Measurements from ENCODE around the gene NTM.

Gene NTM

GRCh38 chr11:132036746-132037466 is 666.5 kb downstream of the NTM start:
- DNase-seq: no peak

DNA sequence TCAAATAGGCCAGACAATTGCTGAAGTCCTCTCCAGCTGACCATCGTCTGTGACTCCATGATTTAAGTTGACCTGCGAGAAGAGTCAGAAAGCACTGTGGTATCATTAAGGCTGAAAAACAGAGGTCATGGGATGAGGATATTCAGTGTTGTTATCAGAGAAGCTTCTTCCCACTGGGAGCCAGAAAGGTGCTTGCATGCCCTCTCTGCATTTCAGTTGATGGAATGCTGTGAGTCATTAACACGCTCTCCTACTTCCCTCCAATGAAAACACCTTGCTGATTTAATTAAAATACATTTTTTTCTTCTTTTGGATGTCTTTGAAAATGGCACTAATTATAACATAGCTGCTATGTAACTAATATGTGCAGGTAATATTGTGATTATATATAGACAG is 667.0 kb downstream of the NTM start:
- DNase-seq: no peak

DNA sequence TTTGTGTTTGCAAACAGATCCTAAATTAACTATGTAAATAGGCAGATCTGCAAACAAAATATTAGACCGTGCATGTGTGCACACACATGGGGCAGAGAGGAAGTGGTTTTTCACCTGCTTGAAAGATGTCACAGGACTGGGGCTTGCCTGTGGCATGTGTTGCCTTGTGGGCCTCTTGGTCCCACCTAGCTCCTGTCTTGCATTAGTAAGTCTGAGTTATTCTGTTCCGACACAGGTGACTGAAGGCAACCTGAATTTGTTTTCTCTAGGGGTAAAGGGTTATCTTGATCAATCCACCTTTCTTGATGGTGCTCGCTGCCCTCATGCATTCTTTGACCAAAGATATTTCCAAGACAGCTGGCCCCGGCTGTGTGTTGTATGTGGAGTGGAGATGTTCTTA is 667.5 kb downstream of the NTM start:
- DNase-seq: no peak

DNA sequence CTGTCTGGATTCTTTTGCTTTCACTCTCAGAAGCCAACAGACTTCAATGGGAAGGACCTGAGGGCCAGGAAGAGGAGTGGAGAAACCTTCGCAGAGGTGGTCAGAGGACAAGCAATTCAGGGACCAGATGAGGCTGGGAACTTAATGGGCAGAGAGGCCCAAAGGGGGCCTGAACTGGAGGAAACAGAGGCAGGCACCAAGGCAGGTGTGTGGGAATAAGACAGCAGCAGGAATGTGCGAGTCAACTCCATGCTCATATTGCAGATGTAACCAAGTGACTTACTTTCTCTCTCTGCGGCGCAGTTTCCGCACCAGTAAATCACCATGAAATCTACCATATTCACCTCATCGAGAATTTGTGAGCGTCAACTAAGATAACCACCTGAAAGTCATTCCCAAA is 669.1 kb downstream of the NTM start:
- no peak for DNase-seq

DNA sequence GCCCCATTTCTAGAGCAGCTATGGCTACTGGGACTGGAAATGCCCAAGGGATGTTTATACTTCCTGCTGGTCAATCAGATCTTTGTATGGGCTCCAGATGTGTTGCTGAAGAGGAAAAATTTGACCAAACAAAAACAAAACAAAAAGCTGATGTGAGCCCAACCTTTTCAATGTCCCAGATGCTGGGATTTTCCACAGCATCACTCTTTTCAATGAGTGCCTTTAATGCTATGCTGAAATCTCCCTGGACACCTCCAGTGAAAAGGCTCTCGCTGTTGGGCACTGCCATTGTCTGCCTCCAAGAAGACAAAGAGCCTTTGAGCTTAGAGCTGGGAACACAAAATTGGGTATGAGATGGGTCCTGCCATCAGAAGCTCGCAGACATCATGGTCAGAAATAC is 671.9 kb downstream of the NTM start:
- DNase-seq: no peak

- DNase-seq: no peak
Observed at GRCh38 chr11:132043714-132044113, 673.3 kb downstream of the NTM start.

DNA sequence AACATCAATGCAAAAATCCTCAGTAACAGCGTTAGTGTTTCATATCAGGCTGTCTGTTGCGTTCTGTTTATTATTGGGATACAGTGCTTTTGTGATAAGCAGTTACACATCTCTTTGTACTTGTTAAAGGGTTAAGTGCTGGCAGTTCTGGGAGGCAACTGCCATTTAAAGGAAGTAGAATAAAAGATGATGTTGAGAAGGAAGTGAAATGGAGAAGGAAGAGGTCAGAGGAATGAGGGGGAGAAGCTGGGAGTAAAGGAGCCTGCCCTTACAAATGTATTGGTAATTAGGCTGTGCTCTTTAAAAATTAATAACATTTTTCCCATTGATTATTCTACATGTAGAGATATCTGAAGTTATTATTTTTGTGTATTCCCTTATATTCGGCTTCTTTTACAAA is 674.7 kb downstream of the NTM start:
- peak; percentile 47 to 64 (median 56) for DNase-seq

- DNase-seq: no peak
Observed at GRCh38 chr11:132046288-132046865, 676.0 kb downstream of the NTM start.

DNA sequence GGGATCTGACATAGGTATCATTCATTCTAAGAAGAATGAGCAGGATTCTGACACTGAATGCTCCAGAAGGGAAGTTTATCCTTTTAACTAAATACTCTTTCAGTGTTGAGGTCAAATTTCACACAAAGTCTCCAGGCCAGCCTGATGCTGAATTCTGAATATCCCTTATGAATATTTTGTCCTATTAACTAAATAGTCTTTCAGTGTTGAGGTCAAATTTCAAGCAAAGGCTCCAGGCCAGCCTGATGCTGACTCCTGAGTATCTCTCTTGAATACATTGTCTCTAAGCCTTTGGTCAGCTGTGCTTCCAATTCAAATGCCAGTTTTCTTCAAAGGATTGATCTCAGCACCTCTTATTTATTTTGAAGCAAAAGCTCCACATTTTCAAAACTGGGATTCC is 676.8 kb downstream of the NTM start:
- no peak for DNase-seq

DNA sequence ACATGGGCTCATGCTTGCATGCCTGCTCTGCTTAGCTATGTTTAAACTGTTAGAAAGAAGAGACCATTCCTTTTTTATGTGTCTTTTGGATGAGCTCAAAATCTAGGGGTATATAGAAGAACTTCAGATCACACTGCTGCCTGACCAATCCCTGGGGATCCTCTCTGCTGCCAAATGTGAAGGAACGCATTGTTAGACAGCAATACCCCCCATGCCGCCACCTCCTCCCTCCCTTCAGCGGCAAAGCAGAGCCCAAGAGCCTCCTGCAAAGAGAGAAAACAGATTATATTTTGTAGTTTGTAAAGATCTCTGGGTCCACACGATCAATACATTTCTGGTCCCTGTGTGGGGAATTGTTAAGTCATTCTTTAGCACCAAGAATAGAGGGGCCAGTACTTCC is 677.6 kb downstream of the NTM start:
- no peak for DNase-seq

DNA sequence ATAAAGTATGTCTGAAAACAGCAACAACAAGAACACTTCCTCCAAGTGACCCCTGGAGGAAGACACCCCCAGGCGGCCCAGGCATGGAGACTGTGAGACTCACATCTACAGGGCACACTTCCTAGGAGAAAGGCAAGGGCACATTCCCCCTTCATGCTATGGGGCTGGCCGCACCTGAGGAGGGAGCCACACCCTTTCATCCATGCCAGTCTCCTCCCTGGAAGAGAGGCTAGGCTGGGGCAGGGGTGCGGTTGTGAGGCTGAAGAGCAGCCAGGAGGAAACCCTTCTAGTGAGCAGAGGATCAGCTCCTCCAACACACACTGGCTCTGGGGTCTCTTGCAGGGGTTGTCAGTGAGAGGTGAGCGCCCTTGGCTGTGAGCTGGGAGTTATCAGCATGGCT is 678.8 kb downstream of the NTM start:
- no peak for DNase-seq

DNA sequence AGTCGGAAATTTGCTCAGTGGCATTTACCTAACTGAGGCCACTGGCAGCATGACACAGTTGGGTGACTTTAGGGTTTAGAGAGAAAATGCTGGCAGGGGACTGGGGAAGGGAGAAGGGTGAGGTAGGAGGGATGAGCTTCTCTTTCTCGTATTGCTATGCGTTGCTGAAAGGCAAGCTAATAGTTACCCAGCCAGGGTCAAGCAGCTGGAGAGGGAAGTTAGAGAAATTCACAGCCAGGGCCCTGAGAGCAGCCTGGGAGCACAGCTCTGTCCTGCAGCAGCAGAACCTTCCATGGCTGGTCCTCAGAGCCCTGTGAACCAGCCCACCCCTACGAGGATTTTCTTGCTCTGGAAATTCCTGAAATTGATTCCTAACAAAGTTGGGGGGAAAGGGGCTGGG is 679.6 kb downstream of the NTM start:
- DNase-seq: peak in 1 of 3 donors; percentile 41

- no peak for DNase-seq
Observed at GRCh38 chr11:132050577-132051165, 680.3 kb downstream of the NTM start.

DNA sequence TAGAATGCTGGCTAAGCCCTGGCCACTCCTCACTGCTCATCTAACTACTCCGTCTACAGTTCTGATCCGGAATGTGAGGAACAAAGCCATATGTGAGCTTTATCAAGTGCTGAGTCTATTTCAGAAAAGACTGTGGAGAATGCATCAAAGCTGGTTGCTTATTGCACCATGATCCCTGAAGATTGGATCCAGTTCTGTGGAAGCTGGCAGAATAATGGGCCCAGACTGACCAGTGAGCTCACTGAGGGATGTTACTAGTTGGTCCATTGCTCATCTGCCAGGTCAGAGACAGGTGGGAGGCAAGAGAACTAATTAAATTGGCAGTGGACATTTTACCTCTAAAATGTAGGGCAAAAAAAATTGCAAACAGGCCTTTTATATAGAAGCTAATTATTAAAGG is 681.3 kb downstream of the NTM start:
- no peak for DNase-seq

DNA sequence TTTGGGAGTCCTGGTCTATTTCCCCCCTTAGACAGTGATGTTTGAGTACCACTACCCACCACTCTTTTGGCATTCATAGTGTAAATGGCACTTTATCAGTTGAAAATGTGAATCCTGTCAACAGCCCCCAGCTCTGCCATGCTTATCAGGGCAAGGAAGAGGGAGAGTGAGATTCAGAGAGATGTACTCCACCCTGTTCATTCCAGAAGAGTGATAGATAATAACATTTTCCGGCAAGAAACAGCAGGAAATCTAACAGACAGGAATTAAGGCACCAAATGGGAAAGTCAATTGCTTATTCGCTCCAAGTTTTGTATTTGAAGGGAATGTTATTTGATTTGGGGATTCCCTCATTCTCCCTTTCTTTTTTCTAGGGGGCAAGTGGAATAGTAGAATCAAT is 681.9 kb downstream of the NTM start:
- no peak for DNase-seq

DNA sequence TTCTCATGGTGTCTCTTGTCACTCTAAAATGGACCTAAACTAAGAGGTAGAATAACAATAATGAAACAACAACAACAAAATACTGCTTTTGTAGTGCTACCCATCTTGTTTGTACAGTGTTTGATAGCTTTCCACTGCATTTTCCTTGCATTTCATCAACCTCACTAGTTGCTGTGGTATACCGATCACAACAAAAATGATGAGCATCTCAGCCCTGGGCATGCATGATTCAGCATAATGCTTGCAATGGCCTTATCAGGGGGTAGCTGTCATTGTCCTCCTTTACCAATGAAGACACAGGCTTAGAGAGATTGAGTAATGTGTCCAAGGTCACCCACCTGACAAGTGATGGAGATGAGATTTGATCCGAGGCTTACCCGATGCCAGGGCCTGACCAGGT is 682.5 kb downstream of the NTM start:
- DNase-seq: no peak

DNA sequence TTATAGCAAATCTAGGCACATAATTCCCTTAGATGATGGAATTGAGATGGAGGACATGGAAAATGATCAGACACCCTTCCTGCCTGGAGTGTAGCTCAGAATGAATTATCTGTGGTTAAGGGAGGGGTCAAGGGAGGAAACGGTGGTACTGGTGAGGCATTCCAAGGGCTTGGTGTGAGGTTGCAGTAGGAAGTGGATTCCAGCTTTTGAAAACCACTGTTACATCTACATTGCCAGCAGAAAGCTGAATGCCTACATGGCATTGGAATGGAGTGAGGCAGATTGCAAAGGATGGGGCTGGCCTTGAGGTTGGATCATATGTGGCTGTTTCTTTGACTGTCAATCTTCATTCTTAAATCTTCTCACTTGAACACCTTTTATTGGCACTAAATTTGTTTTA is 684.4 kb downstream of the NTM start:
- DNase-seq: no peak

- DNase-seq: no peak
Observed at GRCh38 chr11:132055296-132055695, 684.9 kb downstream of the NTM start.

DNA sequence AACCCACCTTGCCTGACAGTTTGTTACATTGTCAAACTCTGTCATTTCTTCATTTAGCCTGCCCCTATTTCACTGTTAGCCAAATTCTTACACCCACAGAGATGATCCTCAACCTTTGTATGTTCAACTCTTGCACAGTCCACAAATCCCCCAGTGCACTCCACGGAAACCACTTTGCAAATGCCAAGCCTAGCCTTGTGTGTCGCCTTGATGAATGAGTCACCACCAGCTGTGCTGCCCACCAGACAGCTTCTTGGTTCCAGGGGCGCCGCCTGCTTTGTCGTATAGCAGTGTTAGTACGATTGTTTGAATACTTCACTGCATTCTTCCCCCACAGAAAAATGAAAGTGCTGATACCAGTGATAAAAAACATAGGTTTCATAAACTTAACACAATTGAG is 686.3 kb downstream of the NTM start:
- DNase-seq: peak; percentile 79 to 84 (median 79)

GRCh38 chr11:132057266-132057665 is 686.9 kb downstream of the NTM start:
- peak in 1 of 3 donors; percentile 20 for DNase-seq

DNA sequence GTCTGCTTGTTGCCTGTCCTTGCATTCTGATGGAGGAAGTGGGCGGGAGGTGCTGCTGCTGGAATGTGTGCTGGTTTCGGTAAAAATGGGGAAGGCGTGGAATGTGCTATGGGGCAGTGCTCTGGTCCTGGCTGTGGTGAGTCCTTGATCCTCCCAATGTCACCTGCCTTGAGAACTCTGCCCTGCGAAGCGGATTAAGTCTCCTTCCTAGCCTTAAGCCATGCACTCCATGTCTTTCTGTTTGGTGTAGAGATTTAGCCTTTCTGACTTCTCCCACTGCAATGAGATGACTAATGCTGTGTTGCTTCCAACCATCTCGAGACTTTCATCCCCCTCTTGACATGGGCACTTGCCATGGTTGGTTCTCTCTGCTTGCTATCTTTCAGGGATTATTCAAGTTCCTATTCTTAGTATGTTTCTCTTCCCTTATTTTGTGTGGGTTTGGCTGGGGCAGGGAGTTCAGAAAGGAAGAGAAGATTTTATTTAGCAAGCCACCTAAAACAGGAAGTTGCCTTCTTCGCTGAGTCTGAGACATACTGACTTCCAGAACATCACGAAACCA is 687.9 kb downstream of the NTM start:
- DNase-seq: peak; percentile 85 to 93 (median 91)

DNA sequence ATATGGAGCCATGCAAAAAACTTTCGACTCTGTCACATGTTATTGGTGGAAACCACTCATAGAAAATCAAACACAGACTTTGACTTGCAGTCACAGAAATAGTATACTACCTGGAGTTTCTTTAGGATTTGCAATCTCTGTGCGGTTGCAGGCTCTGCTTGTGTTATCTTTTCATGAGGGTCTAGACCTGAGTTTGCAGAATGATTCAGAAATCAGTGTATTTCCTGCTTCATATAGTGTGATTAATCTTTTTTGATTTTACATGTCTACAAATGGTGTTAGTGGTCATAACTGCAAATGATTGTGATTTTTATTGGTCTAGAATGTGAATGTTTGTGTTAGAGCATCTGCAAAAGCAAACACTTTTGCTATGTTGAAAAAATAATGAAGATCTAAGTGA is 690.2 kb downstream of the NTM start:
- no peak for DNase-seq

- DNase-seq: no peak
Observed at GRCh38 chr11:132062031-132062430, 691.6 kb downstream of the NTM start.

GRCh38 chr11:132062541-132062940 is 692.1 kb downstream of the NTM start:
- DNase-seq: no peak

All from suppressor macrophage treated with lipopolysaccharide for 1 hour (primary cell).